ENCODE results near the gene SESN1.

The SESN1 gene

GRCh38 chr6:109027964-109028363 is 66.7 kb downstream of the SESN1 start:
- DNase-seq (ENCODE audit: low spot score) = no peak
- CTCF ChIA-PET = interaction anchor here (0.7 kb wide), 1 partner anchor 334 kb away, joined by 3 read pairs; no protein-coding TSS in a partner anchor
- POLR2A ChIA-PET (ENCODE audit: low non-redundant PET) = no interaction called here
- TF ChIP-seq CTCF (conservative IDR thresholded peaks at IDR 0.05; ENCODE audit: low read depth) = no peak
- H3K27ac ChIP-seq = no peak overlapping the region

- no peak for TF ChIP-seq CTCF (conservative IDR thresholded peaks at IDR 0.05; ENCODE audit: low read depth)
- DNase-seq (ENCODE audit: low spot score) = no peak
- CTCF ChIA-PET = interaction anchor here (0.6 kb wide), 1 partner anchor 433 kb away, joined by 4 read pairs; no protein-coding TSS in a partner anchor
- H3K27ac ChIP-seq = no peak overlapping the region
- POLR2A ChIA-PET (ENCODE audit: low non-redundant PET) = no interaction called here
Measured at GRCh38 chr6:109025639-109026038, 69.0 kb downstream of the SESN1 start.

GRCh38 chr6:109024784-109025183 is 69.9 kb downstream of the SESN1 start:
- no peak for DNase-seq (ENCODE audit: low spot score)
- no peak overlapping the region for H3K27ac ChIP-seq
- ChIA-PET CTCF (interaction anchor here (0.7 kb wide), 1 partner anchor 10 kb away, joined by 3 read pairs; no protein-coding TSS in a partner anchor), POLR2A (ENCODE audit: low non-redundant PET) (no interaction called here)
- TF ChIP-seq CTCF (conservative IDR thresholded peaks at IDR 0.05; ENCODE audit: low read depth) = no peak

- TF ChIP-seq CTCF (conservative IDR thresholded peaks at IDR 0.05; ENCODE audit: low read depth) = no peak
- CTCF ChIA-PET = interaction anchor here (0.7 kb wide), 1 partner anchor 10 kb away, joined by 3 read pairs; no protein-coding TSS in a partner anchor
- POLR2A ChIA-PET (ENCODE audit: low non-redundant PET) = no interaction called here
- DNase-seq (ENCODE audit: low spot score) = no peak
- H3K27ac ChIP-seq = no peak overlapping the region
Measured at GRCh38 chr6:109024368-109024767, 70.3 kb downstream of the SESN1 start.

DNA sequence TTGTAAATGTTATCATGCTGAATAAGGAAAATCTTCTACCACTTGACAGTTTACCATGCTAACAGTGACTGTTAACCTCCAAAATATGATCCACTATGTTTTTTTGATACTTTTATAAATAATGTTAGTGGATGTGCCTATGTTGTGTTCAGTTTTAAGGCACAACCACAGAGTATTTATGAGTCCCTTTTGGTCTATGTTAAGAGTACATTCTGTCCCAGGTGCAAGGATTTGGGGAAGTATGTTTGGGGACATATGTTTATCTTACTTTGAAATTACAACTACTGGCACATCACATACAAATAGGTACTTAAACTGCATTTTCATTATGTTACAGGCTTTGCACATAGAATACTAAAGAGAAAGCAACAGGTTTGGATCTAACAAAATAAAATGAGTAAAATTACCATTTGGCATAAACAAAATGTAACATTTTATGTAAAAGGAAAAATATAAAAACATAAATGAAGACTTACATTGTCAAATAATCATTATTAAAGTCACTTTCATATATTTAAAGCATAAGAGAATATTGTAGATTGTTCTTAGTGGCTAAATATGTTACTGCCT is 71.2 kb downstream of the SESN1 start:
- CTCF ChIA-PET = no interaction called here
- H3K27ac ChIP-seq = no peak overlapping the region
- TF ChIP-seq CTCF (conservative IDR thresholded peaks at IDR 0.05; ENCODE audit: low read depth) = no peak
- no peak for DNase-seq (ENCODE audit: low spot score)
- POLR2A ChIA-PET (ENCODE audit: low non-redundant PET) = no interaction called here

GRCh38 chr6:109021870-109022269 is 72.8 kb downstream of the SESN1 start:
- TF ChIP-seq CTCF (conservative IDR thresholded peaks at IDR 0.05; ENCODE audit: low read depth) = no peak
- no peak overlapping the region for H3K27ac ChIP-seq
- no peak for DNase-seq (ENCODE audit: low spot score)
- CTCF ChIA-PET = no interaction called here
- POLR2A ChIA-PET (ENCODE audit: low non-redundant PET) = no interaction called here

Measured in RWPE1 (cell line).